Activated B cell treated with CpG ODN at 0.5 μM for 24 hours (primary cell): Measurements from ENCODE around the gene E4F1. TPM values are rescaled to one million over a fixed set of nuclear protein-coding genes. Genes with fewer than 3 reads are reported as not detected.

Experiments
- ATAC-seq: fragments of 200-7000 bp; cut with Tn5 transposase; one replicate; pipeline ENCODE4 v1.10.0; 2021; ENCODE audit warnings: low read depth, mild to moderate bottlenecking, moderate library complexity
- CTCF ChIA-PET: fragments of 350-600 bp; sonication (Branson Sonifier 250); formaldehyde crosslinking; loops from one replicate; lab custom pipeline; 2021; ENCODE audit warnings: antibody characterized with exemption; lab: Charles Lee
- POLR2A ChIA-PET: fragments of 350-600 bp; sonication (Branson Sonifier 250); formaldehyde crosslinking; loops from one replicate; lab custom pipeline; 2021; ENCODE audit warnings: antibody characterized with exemption; lab: Charles Lee
- DNase-seq: peaks from one replicate; pipeline ENCODE4 v3.0.0; 2022
- H3K27ac Mint-ChIP-seq: one replicate; pipeline ENCODE4 v1.8.0; 2020; ENCODE audit warnings: mixed read lengths
- H3K27me3 Mint-ChIP-seq: one replicate; pipeline ENCODE4 v1.8.0; 2021; ENCODE audit warnings: mixed read lengths
- H3K36me3 Mint-ChIP-seq: one replicate; pipeline ENCODE4 v1.8.0; 2021; ENCODE audit warnings: low read depth, mixed read lengths
- H3K4me1 Mint-ChIP-seq: one replicate; pipeline ENCODE4 v1.8.0; 2021; ENCODE audit warnings: mixed read lengths
- H3K4me3 Mint-ChIP-seq: one replicate; pipeline ENCODE4 v1.8.0; 2020; ENCODE audit warnings: mild to moderate bottlenecking, mixed read lengths
- H3K9me3 Mint-ChIP-seq: one replicate; pipeline ENCODE4 v1.8.0; 2020; ENCODE audit warnings: mixed read lengths
- CTCF ChIP-seq: fragments of 200-600 bp; IDR thresholded peaks from one replicate; pipeline ENCODE4 v1.8.0; 2022; ENCODE audit warnings: antibody characterized with exemption, mild to moderate bottlenecking
- intact Hi-C: fragments of 100-400 bp; cut with micrococcal nuclease; formaldehyde crosslinking; loops from one replicate; pipeline ENCODE4 v1.15.1; 2024
- total RNA-seq: library from RNA; stranded (reverse); gene quantifications from 2 replicates; pipeline ENCODE4 v1.2.3, GENCODE V29; 2022

Gene E4F1
- total RNA-seq = 29.9 and 31.3 TPM in 2 replicates

- Mint-ChIP-seq H3K4me1 (peaks cover 20% of the 10 kb centered on the region), H3K9me3 (no peaks in the 10 kb centered on the region), H3K36me3 (peaks cover 12% of the 10 kb centered on the region), H3K27me3 (no peaks in the 10 kb centered on the region), H3K27ac (peak within 1 kb of the TSS; percentile 59), H3K4me3 (peak within 1 kb of the TSS; percentile 81)
- peak; percentile 98 for ATAC-seq
- peak; percentile 98 for DNase-seq
- no peak for TF ChIP-seq CTCF
- ChIA-PET CTCF (no interaction called here), POLR2A (interaction anchor here (1.2 to 1.9 kb wide), 3 partner anchors 28 to 68 kb away, joined by 4 to 10 read pairs (median 5); partner anchors contain the start of genes ECI1 and TRAF7)
- intact Hi-C loops = loop anchor here (1.0 to 10.0 kb wide), 7 partner anchors 8 to 237 kb away; partner anchors contain the start of genes CCNF, ECI1, MLST8 and RNPS1
Observed at GRCh38 chr16:2223221-2223941, at the start of gene E4F1. TSS of gene E4F1 (plus strand) at chr16:2223591. CDS start at chr16:2223614, 23 bp downstream.

GRCh38 chr16:2173916-2174315 lies 49.5 kb upstream of the E4F1 start:
- Mint-ChIP-seq H3K9me3 (no peaks in the 10 kb centered on the region), H3K4me1 (no peaks in the 10 kb centered on the region), H3K27me3 (no peaks in the 10 kb centered on the region), H3K4me3 (no peak overlapping the region), H3K36me3 (peaks cover 38% of the 10 kb centered on the region), H3K27ac (no peak overlapping the region)
- DNase-seq (no peak), ATAC-seq (no peak)
- POLR2A ChIA-PET = no interaction called here
- CTCF ChIA-PET = no interaction called here
- TF ChIP-seq CTCF = no peak
- intact Hi-C loops = no loop called here

GRCh38 chr16:2174396-2175131 lies 48.8 kb upstream of the E4F1 start:
- intact Hi-C loops = no loop called here
- CTCF ChIA-PET = no interaction called here
- no peak for TF ChIP-seq CTCF
- DNase-seq (no peak), ATAC-seq (no peak)
- Mint-ChIP-seq H3K4me3 (no peak overlapping the region), H3K27me3 (no peaks in the 10 kb centered on the region), H3K9me3 (no peaks in the 10 kb centered on the region), H3K36me3 (peaks cover 37% of the 10 kb centered on the region), H3K27ac (no peak overlapping the region), H3K4me1 (no peaks in the 10 kb centered on the region)
- POLR2A ChIA-PET = interaction anchor here (0.6 kb wide), 1 partner anchor 20 kb away, joined by 3 read pairs; no protein-coding TSS in a partner anchor

GRCh38 chr16:2175454-2175853 lies 47.9 kb upstream of the E4F1 start:
- Mint-ChIP-seq H3K4me1 (no peaks in the 10 kb centered on the region), H3K27ac (no peak overlapping the region), H3K4me3 (no peak overlapping the region), H3K27me3 (no peaks in the 10 kb centered on the region), H3K36me3 (peaks cover 36% of the 10 kb centered on the region), H3K9me3 (no peaks in the 10 kb centered on the region)
- ChIA-PET CTCF (no interaction called here), POLR2A (no interaction called here)
- no peak for TF ChIP-seq CTCF
- ATAC-seq = no peak
- intact Hi-C loops = no loop called here
- DNase-seq = no peak

- TF ChIP-seq CTCF = no peak
- ChIA-PET POLR2A (interaction anchor here (0.6 kb wide), 1 partner anchor 20 kb away, joined by 3 read pairs; no protein-coding TSS in a partner anchor), CTCF (no interaction called here)
- no peak for ATAC-seq
- no peak for DNase-seq
- Mint-ChIP-seq H3K4me1 (no peaks in the 10 kb centered on the region), H3K27ac (no peak overlapping the region), H3K36me3 (peaks cover 36% of the 10 kb centered on the region), H3K9me3 (no peaks in the 10 kb centered on the region), H3K27me3 (no peaks in the 10 kb centered on the region), H3K4me3 (no peak overlapping the region)
- intact Hi-C loops = no loop called here
Observed at GRCh38 chr16:2176047-2176446, 47.3 kb upstream of the E4F1 start.
